Measurements from ENCODE around the gene GPC6. TPM values are rescaled to one million over a fixed set of nuclear protein-coding genes. Genes with fewer than 3 reads are reported as not detected.

GPC6 gene
- total and polyA plus RNA-seq, 4 donors: 5.9 to 29.1 (median 18.2) TPM

DNA sequence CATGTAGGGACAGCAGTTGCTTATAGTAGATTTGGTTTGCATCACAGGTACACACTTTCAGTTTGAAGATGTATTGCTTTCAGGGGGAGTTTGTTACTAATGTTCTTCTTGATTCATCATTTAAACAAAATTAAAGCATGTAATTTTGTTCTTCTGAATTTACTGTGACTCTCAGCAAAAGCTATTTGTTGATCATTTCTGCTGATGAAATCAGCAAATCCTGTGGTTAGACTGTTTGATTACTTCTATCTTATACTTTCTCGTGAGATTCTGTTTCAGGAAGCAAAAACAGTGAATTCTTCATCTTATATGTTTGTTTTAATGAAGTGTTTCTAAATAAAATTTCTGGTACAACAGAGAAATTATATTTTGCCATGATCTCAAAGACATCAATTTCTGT lies 497.6 kb downstream of the GPC6 start:
- Histone ChIP-seq H3K27ac (ENCODE audit: low read depth in 1 of 2, low read length in 2 of 2) (no peak overlapping the region), H3K27me3 (ENCODE audit: control insufficient read depth in 4 of 4, insufficient read depth in 4 of 4, low read length in 3 of 4) (no peaks in the 10 kb centered on the region), H3K36me3 (ENCODE audit: control insufficient read depth in 4 of 4, insufficient read depth in 3 of 4, low read depth in 1 of 4, low read length in 3 of 4) (no peaks in the 10 kb centered on the region), H3K4me1 (ENCODE audit: control insufficient read depth in 4 of 4, insufficient read depth in 4 of 4, low read length in 3 of 4) (peaks cover 0 to 3% (median 0%) of the 10 kb centered on the region in 4 donors), H3K4me3 (ENCODE audit: low read depth in 1 of 3, low read length in 3 of 3) (no peak overlapping the region), H3K9ac (ENCODE audit: low read depth in 1 of 2, low read length in 2 of 2) (no peak overlapping the region), H3K9me3 (ENCODE audit: control insufficient read depth in 4 of 4, low read length in 3 of 4) (no peaks in the 10 kb centered on the region)
- no peak for DNase-seq (ENCODE audit: low spot score)
- no peak for TF ChIP-seq NR2F2 (IDR thresholded peaks at IDR 0.05)
- TF ChIP-seq SP1 (IDR thresholded peaks at IDR 0.05): no peak
- TF ChIP-seq, protein P1, sequence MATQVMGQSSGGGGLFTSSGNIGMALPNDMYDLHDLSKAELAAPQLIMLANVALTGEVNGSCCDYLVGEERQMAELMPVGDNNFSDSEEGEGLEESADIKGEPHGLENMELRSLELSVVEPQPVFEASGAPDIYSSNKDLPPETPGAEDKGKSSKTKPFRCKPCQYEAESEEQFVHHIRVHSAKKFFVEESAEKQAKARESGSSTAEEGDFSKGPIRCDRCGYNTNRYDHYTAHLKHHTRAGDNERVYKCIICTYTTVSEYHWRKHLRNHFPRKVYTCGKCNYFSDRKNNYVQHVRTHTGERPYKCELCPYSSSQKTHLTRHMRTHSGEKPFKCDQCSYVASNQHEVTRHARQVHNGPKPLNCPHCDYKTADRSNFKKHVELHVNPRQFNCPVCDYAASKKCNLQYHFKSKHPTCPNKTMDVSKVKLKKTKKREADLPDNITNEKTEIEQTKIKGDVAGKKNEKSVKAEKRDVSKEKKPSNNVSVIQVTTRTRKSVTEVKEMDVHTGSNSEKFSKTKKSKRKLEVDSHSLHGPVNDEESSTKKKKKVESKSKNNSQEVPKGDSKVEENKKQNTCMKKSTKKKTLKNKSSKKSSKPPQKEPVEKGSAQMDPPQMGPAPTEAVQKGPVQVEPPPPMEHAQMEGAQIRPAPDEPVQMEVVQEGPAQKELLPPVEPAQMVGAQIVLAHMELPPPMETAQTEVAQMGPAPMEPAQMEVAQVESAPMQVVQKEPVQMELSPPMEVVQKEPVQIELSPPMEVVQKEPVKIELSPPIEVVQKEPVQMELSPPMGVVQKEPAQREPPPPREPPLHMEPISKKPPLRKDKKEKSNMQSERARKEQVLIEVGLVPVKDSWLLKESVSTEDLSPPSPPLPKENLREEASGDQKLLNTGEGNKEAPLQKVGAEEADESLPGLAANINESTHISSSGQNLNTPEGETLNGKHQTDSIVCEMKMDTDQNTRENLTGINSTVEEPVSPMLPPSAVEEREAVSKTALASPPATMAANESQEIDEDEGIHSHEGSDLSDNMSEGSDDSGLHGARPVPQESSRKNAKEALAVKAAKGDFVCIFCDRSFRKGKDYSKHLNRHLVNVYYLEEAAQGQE (IDR thresholded peaks at IDR 0.05): no peak
- TF ChIP-seq FOXA1 (IDR thresholded peaks at IDR 0.05): no peak
- no peak for TF ChIP-seq JUND (IDR thresholded peaks at IDR 0.05)
- TF ChIP-seq FOXA2 (IDR thresholded peaks at IDR 0.05): no peak
- TF ChIP-seq, protein P2, sequence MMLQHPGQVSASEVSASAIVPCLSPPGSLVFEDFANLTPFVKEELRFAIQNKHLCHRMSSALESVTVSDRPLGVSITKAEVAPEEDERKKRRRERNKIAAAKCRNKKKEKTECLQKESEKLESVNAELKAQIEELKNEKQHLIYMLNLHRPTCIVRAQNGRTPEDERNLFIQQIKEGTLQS (IDR thresholded peaks at IDR 0.05): no peak
- TF ChIP-seq YY1 (IDR thresholded peaks at IDR 0.05): no peak
- TF ChIP-seq CTCF (IDR thresholded peaks at IDR 0.05; ENCODE audit: low read depth, low read length, missing input control): no peak
- WGBS: 86% methylated on average over 1 of the region's 1 CpG

DNA sequence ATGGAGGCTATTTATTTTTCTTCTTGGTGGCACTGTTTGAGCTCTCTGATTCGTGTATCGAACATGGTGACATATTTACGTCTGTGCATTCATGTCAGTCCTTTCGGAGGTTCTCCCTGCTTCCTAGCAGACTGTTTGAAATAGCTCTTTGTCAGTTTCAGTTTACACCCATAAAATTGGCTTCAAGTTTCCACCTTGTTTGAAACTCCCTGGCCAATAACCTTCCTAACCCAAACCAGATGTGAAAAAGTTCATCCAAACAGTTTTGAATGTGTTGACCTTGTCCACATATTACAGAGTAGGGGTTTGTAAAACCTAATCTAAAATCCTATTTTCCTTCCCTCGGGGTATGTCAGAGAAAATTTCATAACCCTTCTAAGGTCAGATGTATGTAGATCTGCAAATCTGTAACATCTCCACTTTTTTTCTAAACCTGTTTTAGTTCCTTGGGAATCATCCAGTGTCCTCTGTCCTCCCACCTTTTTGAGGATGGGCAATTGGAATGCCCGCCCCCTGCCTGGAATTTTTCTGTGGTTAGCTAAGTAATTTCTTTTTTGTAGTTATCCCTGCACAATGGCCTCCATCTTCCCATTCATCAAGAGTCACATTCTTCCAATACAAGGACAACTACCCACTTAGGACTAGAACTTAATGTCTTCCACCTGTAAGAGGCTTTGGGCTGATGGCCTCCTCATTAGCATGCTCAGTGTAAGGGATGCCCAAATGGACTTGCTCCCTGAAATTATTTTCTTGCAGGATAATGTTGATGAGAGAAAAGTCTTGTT lies 499.8 kb downstream of the GPC6 start:
- H3K27ac ChIP-seq (ENCODE audit: low read depth in 1 of 2, low read length in 2 of 2): no peak overlapping the region
- peaks cover 0 to 3% (median 0%) of the 10 kb centered on the region in 4 donors for H3K4me1 ChIP-seq (ENCODE audit: control insufficient read depth in 4 of 4, insufficient read depth in 4 of 4, low read length in 3 of 4)
- TF ChIP-seq, protein P2 (IDR thresholded peaks at IDR 0.05): no peak
- no peak for TF ChIP-seq NR2F2 (IDR thresholded peaks at IDR 0.05)
- no peak for TF ChIP-seq HNF4G (IDR thresholded peaks at IDR 0.05)
- no peak for TF ChIP-seq FOXA2 (IDR thresholded peaks at IDR 0.05)
- no peak for TF ChIP-seq RAD21 (IDR thresholded peaks at IDR 0.05)
- no peak for TF ChIP-seq RXRA (IDR thresholded peaks at IDR 0.05)
- TF ChIP-seq, protein P1 (IDR thresholded peaks at IDR 0.05): no peak
- H3K36me3 ChIP-seq (ENCODE audit: control insufficient read depth in 4 of 4, insufficient read depth in 3 of 4, low read depth in 1 of 4, low read length in 3 of 4): no peaks in the 10 kb centered on the region
- no peak overlapping the region for H3K9ac ChIP-seq (ENCODE audit: low read depth in 1 of 2, low read length in 2 of 2)
- DNase-seq (ENCODE audit: low spot score): no peak
- H3K9me3 ChIP-seq (ENCODE audit: control insufficient read depth in 4 of 4, low read length in 3 of 4): no peaks in the 10 kb centered on the region
- no peaks in the 10 kb centered on the region for H3K27me3 ChIP-seq (ENCODE audit: control insufficient read depth in 4 of 4, insufficient read depth in 4 of 4, low read length in 3 of 4)
- no peak overlapping the region for H3K4me3 ChIP-seq (ENCODE audit: low read depth in 1 of 3, low read length in 3 of 3)
- 86% methylated on average over 6 of the region's 6 CpGs for WGBS

All from liver (tissue), 9 donors.